Measurements from ENCODE around the gene PRSS48.

The PRSS48 gene

GRCh38 chr4:151324124-151324751 is 47.3 kb downstream of the PRSS48 start:
- H3K4me3 ChIP-seq (ENCODE audit: low read depth in 1 of 5, low read length in 5 of 5) = peak overlapping the region; percentile 63 to 88 (median 75)
- H3K27me3 ChIP-seq (ENCODE audit: control insufficient read depth in 5 of 5, insufficient read depth in 4 of 5, low read length in 5 of 5) = no peaks in the 10 kb centered on the region
- peak overlapping the region; percentile 24 to 71 (median 42) for H3K9ac ChIP-seq (ENCODE audit: low read length in 5 of 5)
- no peaks in the 10 kb centered on the region for H3K36me3 ChIP-seq (ENCODE audit: control insufficient read depth in 5 of 5, insufficient read depth in 5 of 5, low read length in 5 of 5)
- no peaks in the 10 kb centered on the region for H3K9me3 ChIP-seq (ENCODE audit: control insufficient read depth in 5 of 5, low read length in 5 of 5)
- H3K4me1 ChIP-seq (ENCODE audit: control insufficient read depth in 5 of 5, insufficient read depth in 5 of 5, low read length in 5 of 5) = peaks cover 3 to 29% (median 24%) of the 10 kb centered on the region in 5 donors
- H3K27ac ChIP-seq (ENCODE audit: low read depth, low read length) = peak overlapping the region; percentile 84

GRCh38 chr4:151324752-151325110 is 47.8 kb downstream of the PRSS48 start:
- Histone ChIP-seq H3K27ac (ENCODE audit: low read depth, low read length) (peak overlapping the region; percentile 84), H3K9ac (ENCODE audit: low read length in 5 of 5) (peak overlapping the region in 4 of 5 donors; percentile 29 to 71 (median 50)), H3K36me3 (ENCODE audit: control insufficient read depth in 5 of 5, insufficient read depth in 5 of 5, low read length in 5 of 5) (no peaks in the 10 kb centered on the region), H3K4me3 (ENCODE audit: low read depth in 1 of 5, low read length in 5 of 5) (peak overlapping the region; percentile 63 to 88 (median 75)), H3K27me3 (ENCODE audit: control insufficient read depth in 5 of 5, insufficient read depth in 4 of 5, low read length in 5 of 5) (no peaks in the 10 kb centered on the region), H3K9me3 (ENCODE audit: control insufficient read depth in 5 of 5, low read length in 5 of 5) (no peaks in the 10 kb centered on the region), H3K4me1 (ENCODE audit: control insufficient read depth in 5 of 5, insufficient read depth in 5 of 5, low read length in 5 of 5) (peaks cover 3 to 29% (median 24%) of the 10 kb centered on the region in 5 donors)

DNA sequence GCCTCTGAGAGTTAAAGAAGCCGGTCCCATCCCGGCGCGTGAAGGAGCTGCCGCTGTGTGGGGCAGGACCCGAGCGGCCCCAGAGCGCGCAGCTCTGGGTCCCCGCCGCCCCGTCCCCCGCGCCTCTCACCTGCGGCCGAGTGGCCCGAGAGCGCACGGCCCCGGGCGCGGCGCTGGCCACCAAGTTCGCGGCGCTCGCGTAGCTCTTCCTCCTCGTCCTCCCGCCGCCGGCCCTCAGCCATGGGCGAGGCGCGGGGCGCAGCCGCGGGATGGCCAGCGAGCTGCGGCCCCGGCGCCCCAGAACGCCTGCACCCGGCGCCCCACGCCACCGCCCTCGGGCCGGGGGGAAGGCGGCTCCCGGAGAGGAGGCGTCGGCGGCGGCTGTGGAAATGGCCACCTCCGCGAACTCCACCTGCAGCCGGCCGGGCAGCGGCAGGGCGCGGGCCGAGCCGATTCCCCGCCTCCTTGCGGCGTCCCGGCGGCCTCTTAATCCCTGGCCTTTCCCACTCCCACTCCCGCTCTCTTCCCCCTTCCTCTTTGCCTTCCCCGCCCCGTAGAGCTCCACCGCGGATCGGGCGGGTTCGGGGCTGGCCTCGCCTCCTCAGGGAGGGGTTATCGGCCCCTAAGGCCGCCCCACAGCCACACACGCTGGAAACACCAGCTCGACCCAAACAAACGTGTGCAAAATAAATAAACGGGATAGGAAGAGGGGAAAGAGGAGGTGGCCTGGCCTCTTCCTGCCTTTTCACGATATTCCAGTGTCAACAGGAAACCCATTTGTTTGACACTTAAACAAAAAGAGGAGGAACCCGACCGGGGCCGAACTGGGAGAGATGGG is 48.4 kb downstream of the PRSS48 start, which contains the start of gene SH3D19:
Gene SH3D19 (minus strand): TSS at position 495 of the 838 bp plus-strand sequence. CDS start 253 bp downstream, at position 242.
- peak within 1 kb of the TSS; percentile 84 for H3K27ac ChIP-seq (ENCODE audit: low read depth, low read length)
- no peaks in the 10 kb centered on the region for H3K9me3 ChIP-seq (ENCODE audit: control insufficient read depth in 5 of 5, low read length in 5 of 5)
- H3K4me1 ChIP-seq (ENCODE audit: control insufficient read depth in 5 of 5, insufficient read depth in 5 of 5, low read length in 5 of 5) = peaks cover 3 to 29% (median 24%) of the 10 kb centered on the region in 5 donors
- peak within 1 kb of the TSS; percentile 63 to 88 (median 75) for H3K4me3 ChIP-seq (ENCODE audit: low read depth in 1 of 5, low read length in 5 of 5)
- H3K9ac ChIP-seq (ENCODE audit: low read length in 5 of 5) = peak within 1 kb of the TSS; percentile 29 to 75 (median 71)
- no peaks in the 10 kb centered on the region for H3K36me3 ChIP-seq (ENCODE audit: control insufficient read depth in 5 of 5, insufficient read depth in 5 of 5, low read length in 5 of 5)
- no peaks in the 10 kb centered on the region for H3K27me3 ChIP-seq (ENCODE audit: control insufficient read depth in 5 of 5, insufficient read depth in 4 of 5, low read length in 5 of 5)

DNA sequence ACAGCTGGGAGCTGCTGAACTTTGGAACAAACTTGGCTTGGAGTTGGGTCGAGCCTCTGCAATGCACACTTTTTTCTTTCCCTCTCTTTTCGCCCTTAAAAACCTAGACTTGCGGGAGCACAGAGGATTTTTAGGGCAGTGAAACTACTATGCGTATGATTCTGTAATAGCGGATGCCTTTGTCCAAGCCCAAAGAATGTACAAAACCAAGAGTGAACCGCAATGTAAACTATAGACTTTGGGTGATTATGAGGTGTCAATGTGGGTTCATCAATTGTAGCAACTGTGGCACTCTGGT is 48.9 kb downstream of the PRSS48 start:
- Histone ChIP-seq H3K4me1 (ENCODE audit: control insufficient read depth in 5 of 5, insufficient read depth in 5 of 5, low read length in 5 of 5) (peaks cover 3 to 29% (median 24%) of the 10 kb centered on the region in 5 donors), H3K36me3 (ENCODE audit: control insufficient read depth in 5 of 5, insufficient read depth in 5 of 5, low read length in 5 of 5) (no peaks in the 10 kb centered on the region), H3K27me3 (ENCODE audit: control insufficient read depth in 5 of 5, insufficient read depth in 4 of 5, low read length in 5 of 5) (no peaks in the 10 kb centered on the region), H3K9me3 (ENCODE audit: control insufficient read depth in 5 of 5, low read length in 5 of 5) (no peaks in the 10 kb centered on the region), H3K27ac (ENCODE audit: low read depth, low read length) (peak overlapping the region; percentile 84), H3K4me3 (ENCODE audit: low read depth in 1 of 5, low read length in 5 of 5) (peak overlapping the region; percentile 63 to 84 (median 75)), H3K9ac (ENCODE audit: low read length in 5 of 5) (peak overlapping the region; percentile 1 to 75 (median 71))

DNA sequence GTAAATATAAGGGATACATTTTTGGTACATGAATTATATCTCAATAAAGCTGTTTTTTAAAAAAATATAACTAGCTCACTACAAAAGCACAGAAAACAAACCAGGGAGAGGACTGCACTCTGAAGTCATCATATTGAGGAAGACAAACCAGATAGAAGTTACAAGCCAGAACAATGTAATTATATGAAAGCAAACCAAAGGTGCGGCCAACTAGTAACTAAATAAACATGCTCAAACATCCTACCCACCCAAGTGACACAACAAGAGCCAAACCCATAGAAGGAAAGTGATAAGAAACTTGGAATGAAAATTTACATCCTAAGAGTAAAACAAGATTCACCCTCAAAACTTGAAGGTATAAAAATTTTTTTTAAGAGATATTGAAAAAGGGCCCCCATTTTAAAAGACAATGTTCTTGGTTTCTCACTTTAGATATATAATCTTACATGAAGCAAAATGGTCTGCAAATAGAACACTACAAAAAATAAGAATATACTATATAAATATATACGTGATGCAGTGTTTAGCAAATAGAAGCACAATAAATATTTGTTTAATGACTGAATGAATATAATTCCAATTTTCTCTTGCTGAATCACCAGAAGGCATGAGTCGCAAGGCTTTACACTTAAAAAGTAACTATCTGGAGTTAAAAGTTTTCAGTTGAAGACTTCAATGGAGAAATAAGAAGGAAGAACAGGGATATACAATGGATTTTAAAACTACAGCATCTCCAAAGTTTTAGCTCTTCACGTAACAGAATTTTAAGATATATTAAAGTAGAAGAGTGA is 52.5 kb downstream of the PRSS48 start:
- Histone ChIP-seq H3K9ac (ENCODE audit: low read length in 5 of 5) (no peak overlapping the region), H3K27me3 (ENCODE audit: control insufficient read depth in 5 of 5, insufficient read depth in 4 of 5, low read length in 5 of 5) (no peaks in the 10 kb centered on the region), H3K4me3 (ENCODE audit: low read depth in 1 of 5, low read length in 5 of 5) (no peak overlapping the region), H3K4me1 (ENCODE audit: control insufficient read depth in 5 of 5, insufficient read depth in 5 of 5, low read length in 5 of 5) (peaks cover 0 to 14% (median 9%) of the 10 kb centered on the region in 5 donors), H3K9me3 (ENCODE audit: control insufficient read depth in 5 of 5, low read length in 5 of 5) (no peaks in the 10 kb centered on the region), H3K27ac (ENCODE audit: low read depth, low read length) (no peak overlapping the region), H3K36me3 (ENCODE audit: control insufficient read depth in 5 of 5, insufficient read depth in 5 of 5, low read length in 5 of 5) (no peaks in the 10 kb centered on the region)

DNA sequence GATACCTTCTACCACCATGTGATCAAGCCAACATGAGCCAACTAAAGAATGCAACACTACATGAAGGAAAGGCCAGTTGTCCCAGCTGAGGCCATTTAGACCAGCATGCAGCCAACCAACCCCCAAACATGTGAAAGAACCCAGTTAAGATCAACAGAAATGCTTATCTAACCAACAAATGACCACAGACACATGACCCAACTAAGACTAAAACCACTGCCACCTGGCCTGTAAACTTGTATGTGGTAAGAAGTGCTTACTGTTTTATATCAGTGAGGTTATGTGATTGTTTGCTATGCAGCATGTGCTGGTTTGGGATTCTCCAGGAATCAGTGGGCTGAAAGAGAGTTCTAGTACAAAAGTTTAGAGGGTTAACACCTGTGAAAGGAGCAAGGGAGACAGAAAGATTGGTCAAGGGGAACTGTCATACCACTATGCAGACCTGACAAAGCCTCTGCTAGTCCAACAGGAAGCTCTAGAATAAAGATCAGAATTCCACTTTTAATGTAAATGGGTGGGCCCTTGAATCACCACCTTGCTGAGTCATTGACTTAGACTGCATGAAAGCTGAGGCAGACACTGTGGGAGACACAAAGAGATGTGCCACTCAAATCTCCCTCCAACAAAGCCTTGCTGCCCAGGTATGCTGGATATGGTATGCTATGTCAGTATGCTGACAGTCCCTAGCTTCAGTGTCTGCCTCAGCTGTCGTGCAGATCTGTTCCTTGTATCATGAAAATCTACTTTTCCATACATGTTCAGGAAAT is 54.5 kb downstream of the PRSS48 start:
- Histone ChIP-seq H3K9me3 (ENCODE audit: control insufficient read depth in 5 of 5, low read length in 5 of 5) (no peaks in the 10 kb centered on the region), H3K36me3 (ENCODE audit: control insufficient read depth in 5 of 5, insufficient read depth in 5 of 5, low read length in 5 of 5) (no peaks in the 10 kb centered on the region), H3K27ac (ENCODE audit: low read depth, low read length) (no peak overlapping the region), H3K9ac (ENCODE audit: low read length in 5 of 5) (no peak overlapping the region), H3K4me1 (ENCODE audit: control insufficient read depth in 5 of 5, insufficient read depth in 5 of 5, low read length in 5 of 5) (no peaks in the 10 kb centered on the region), H3K4me3 (ENCODE audit: low read depth in 1 of 5, low read length in 5 of 5) (no peak overlapping the region), H3K27me3 (ENCODE audit: control insufficient read depth in 5 of 5, insufficient read depth in 4 of 5, low read length in 5 of 5) (no peaks in the 10 kb centered on the region)

DNA sequence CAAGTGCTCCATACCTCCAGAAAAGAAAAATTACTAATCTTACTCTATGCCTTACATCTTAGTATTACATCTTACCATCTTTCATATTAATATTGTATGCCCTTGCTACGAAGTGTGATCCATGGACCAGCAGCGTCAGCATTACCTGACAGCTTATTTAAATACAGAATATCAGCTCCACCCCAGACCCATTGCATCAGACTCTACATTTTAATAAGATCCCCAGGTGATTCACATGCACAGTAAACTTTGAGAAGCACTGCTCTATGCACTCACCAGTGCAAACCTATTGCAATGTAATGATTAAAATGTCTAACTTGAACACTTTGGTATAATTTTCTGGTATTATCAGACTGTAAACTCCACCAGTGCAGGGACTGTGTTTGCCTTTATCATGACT is 62.5 kb downstream of the PRSS48 start:
- no peak overlapping the region for H3K27ac ChIP-seq (ENCODE audit: low read depth, low read length)
- H3K4me3 ChIP-seq (ENCODE audit: low read depth in 1 of 5, low read length in 5 of 5) = no peak overlapping the region
- H3K27me3 ChIP-seq (ENCODE audit: control insufficient read depth in 5 of 5, insufficient read depth in 4 of 5, low read length in 5 of 5) = no peaks in the 10 kb centered on the region
- H3K9me3 ChIP-seq (ENCODE audit: control insufficient read depth in 5 of 5, low read length in 5 of 5) = no peaks in the 10 kb centered on the region
- no peaks in the 10 kb centered on the region for H3K4me1 ChIP-seq (ENCODE audit: control insufficient read depth in 5 of 5, insufficient read depth in 5 of 5, low read length in 5 of 5)
- no peaks in the 10 kb centered on the region for H3K36me3 ChIP-seq (ENCODE audit: control insufficient read depth in 5 of 5, insufficient read depth in 5 of 5, low read length in 5 of 5)
- no peak overlapping the region for H3K9ac ChIP-seq (ENCODE audit: low read length in 5 of 5)

DNA sequence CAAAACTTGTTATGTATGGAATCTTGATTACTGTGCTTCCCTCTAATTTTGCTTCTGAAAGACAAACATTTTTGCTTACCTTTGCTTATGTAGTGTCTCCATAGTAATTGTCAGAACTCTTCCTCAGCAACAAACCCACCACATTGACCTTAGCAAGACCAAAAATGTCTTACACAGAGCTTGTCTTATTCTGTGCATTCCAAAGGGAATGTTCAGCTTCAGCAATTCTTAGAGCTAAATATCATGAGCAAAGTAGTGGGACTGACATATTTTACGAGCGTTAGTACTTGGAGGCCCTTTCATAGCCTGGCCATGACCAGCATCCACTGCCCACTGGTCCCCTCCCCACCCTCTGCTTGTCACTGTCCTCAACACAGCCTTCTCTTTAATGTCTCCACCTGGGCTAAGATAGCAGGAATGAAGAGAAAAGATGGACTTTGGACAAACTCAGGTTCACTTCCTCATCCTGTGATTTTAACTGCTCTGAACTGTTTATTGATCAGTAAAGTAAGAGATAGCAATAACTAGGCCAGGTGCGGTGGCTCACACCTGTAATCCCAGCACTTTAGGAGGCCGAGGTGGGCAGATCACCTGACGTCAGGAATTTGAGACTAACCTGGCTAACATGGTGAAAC is 63.9 kb downstream of the PRSS48 start:
- Histone ChIP-seq H3K9me3 (ENCODE audit: control insufficient read depth in 5 of 5, low read length in 5 of 5) (no peaks in the 10 kb centered on the region), H3K4me1 (ENCODE audit: control insufficient read depth in 5 of 5, insufficient read depth in 5 of 5, low read length in 5 of 5) (no peaks in the 10 kb centered on the region), H3K36me3 (ENCODE audit: control insufficient read depth in 5 of 5, insufficient read depth in 5 of 5, low read length in 5 of 5) (no peaks in the 10 kb centered on the region), H3K27ac (ENCODE audit: low read depth, low read length) (no peak overlapping the region), H3K9ac (ENCODE audit: low read length in 5 of 5) (no peak overlapping the region), H3K4me3 (ENCODE audit: low read depth in 1 of 5, low read length in 5 of 5) (no peak overlapping the region), H3K27me3 (ENCODE audit: control insufficient read depth in 5 of 5, insufficient read depth in 4 of 5, low read length in 5 of 5) (no peaks in the 10 kb centered on the region)
